B cell (primary cell): Measurements from ENCODE around the gene APCDD1. TPM values are rescaled to one million over a fixed set of nuclear protein-coding genes. Genes with fewer than 3 reads are reported as not detected.

ENCODE experiments used
- ATAC-seq: fragments of 200-7000 bp; cut with Tn5 transposase; one replicate; pipeline ENCODE4 v1.10.0; 2021; ENCODE audit warnings: low read depth, mild to moderate bottlenecking, moderate number of reproducible peaks, moderate library complexity
- CTCF ChIA-PET: fragments of 350-600 bp; sonication (Branson Sonifier 250); formaldehyde crosslinking; loops from one replicate; lab custom pipeline; 2021; ENCODE audit warnings: antibody characterized with exemption, inconsistent platforms; lab: Charles Lee
- POLR2A ChIA-PET: fragments of 350-600 bp; sonication (Branson Sonifier 250); formaldehyde crosslinking; loops from one replicate; lab custom pipeline; 2021; ENCODE audit warnings: antibody characterized with exemption; lab: Charles Lee
- DNase-seq: peaks from one replicate; pipeline ENCODE4 v3.0.0; 2013
- H2AFZ ChIP-seq: 2 replicates; pipeline ENCODE4 v1.6.1; 2012; ENCODE audit warnings: mild to moderate bottlenecking, low read depth, low read length; ENCODE audit not compliant: insufficient read depth, poor library complexity, severe bottlenecking
- H3K27ac ChIP-seq, 2 donors: 1 replicate in 1 of 2; 2 replicates in 1 of 2; pipeline ENCODE4 v1.5.1; 2012 to 2013; ENCODE audit warnings: low read length in 2 of 2, mild to moderate bottlenecking in 2 of 2, moderate library complexity in 1 of 2
- H3K27me3 ChIP-seq, 4 experiments: fragments of 200-600 bp in 1 of 4; sonication (generic) in 1 of 4; replicated peaks in 1 of 4; 1 replicate in 2 of 4; 2 replicates in 2 of 4; pipeline versions ENCODE4 v1.6.1 to v1.7.0; 2013 to 2016; ENCODE audit warnings: low read length in 3 of 4, mild to moderate bottlenecking in 2 of 4, mixed read lengths in 1 of 4, moderate library complexity in 1 of 4; ENCODE audit not compliant: insufficient read depth in 4 of 4, control insufficient read depth in 3 of 4; ENCODE audit errors: control extremely low read depth in 1 of 4
- H3K36me3 ChIP-seq, 2 experiments: replicated peaks in 1 of 2; 1 replicate in 1 of 2; 2 replicates in 1 of 2; pipeline versions ENCODE4 v1.6.1 to v1.7.1; 2013; ENCODE audit warnings: low read length in 1 of 2; ENCODE audit not compliant: insufficient read depth in 2 of 2, control insufficient read depth in 1 of 2; ENCODE audit errors: control extremely low read depth in 1 of 2, extremely low read depth in 1 of 2
- H3K4me1 ChIP-seq, 2 donors: fragments of 200-600 bp in 1 of 2; sonication (generic) in 1 of 2; 1 replicate in 1 of 2; 2 replicates in 1 of 2; pipeline versions ENCODE4 v1.5.1 to v1.6.1; 2013 to 2017; ENCODE audit warnings: low read length in 2 of 2; ENCODE audit not compliant: control insufficient read depth in 2 of 2, insufficient read depth in 2 of 2
- H3K4me2 ChIP-seq: replicated peaks from 2 replicates; pipeline ENCODE3; 2012; ENCODE audit warnings: mild to moderate bottlenecking, low read depth, low read length; ENCODE audit not compliant: poor library complexity, severe bottlenecking
- H3K4me3 ChIP-seq, 5 experiments: fragments of 200-600 bp in 1 of 5; sonication (generic) in 1 of 5; 1 replicate in 3 of 5; 2 replicates in 2 of 5; pipeline versions ENCODE4 v1.5.1 to v1.7.0; 2011 to 2016; ENCODE audit warnings: low read length in 4 of 5, mild to moderate bottlenecking in 4 of 5, low read depth in 2 of 5, control low read depth in 1 of 5, moderate library complexity in 1 of 5; ENCODE audit not compliant: insufficient read depth in 1 of 5; ENCODE audit errors: control extremely low read depth in 1 of 5, extremely low read depth in 1 of 5
- H3K79me2 ChIP-seq: fragments of 200-600 bp; sonication (generic); one replicate; pipeline ENCODE4 v1.6.0; 2016; ENCODE audit warnings: low read length; ENCODE audit not compliant: control insufficient read depth, insufficient read depth
- H3K9ac ChIP-seq: fragments of 200-600 bp; sonication (generic); 2 replicates; pipeline ENCODE4 v1.6.1; 2017; ENCODE audit warnings: mild to moderate bottlenecking, low read length, moderate library complexity
- H3K9me3 ChIP-seq, 3 donors: one replicate each; pipeline versions ENCODE4 v1.6.1 to v1.7.1; 2013; ENCODE audit warnings: low read length in 2 of 3; ENCODE audit not compliant: control insufficient read depth in 2 of 3, insufficient read depth in 1 of 3; ENCODE audit errors: control extremely low read depth in 1 of 3
- H4K20me1 ChIP-seq: 2 replicates; pipeline ENCODE4 v1.6.0; 2012; ENCODE audit warnings: mild to moderate bottlenecking, low read length; ENCODE audit not compliant: insufficient read depth, control insufficient read depth, poor library complexity, severe bottlenecking
- H3K27ac Mint-ChIP-seq: one replicate; pipeline ENCODE4 v1.8.0; 2021; ENCODE audit warnings: mixed read lengths
- H3K27me3 Mint-ChIP-seq: one replicate; pipeline ENCODE4 v1.8.0; 2021; ENCODE audit warnings: mixed read lengths
- H3K4me1 Mint-ChIP-seq: one replicate; pipeline ENCODE4 v1.8.0; 2021; ENCODE audit warnings: mixed read lengths
- H3K4me3 Mint-ChIP-seq: one replicate; pipeline ENCODE4 v1.8.0; 2021; ENCODE audit warnings: mixed read lengths
- H3K9me3 Mint-ChIP-seq: one replicate; pipeline ENCODE4 v1.8.0; 2022; ENCODE audit warnings: mixed read lengths; ENCODE audit not compliant: insufficient read depth
- EZH2 ChIP-seq: IDR thresholded peaks from 2 replicates; pipeline ENCODE4 v1.6.1; 2012; ENCODE audit warnings: borderline replicate concordance, low read depth, mild to moderate bottlenecking, moderate library complexity, low read length; ENCODE audit not compliant: insufficient read depth, poor library complexity, severe bottlenecking
- WGBS: methylation state at CpG from one replicate; pipeline ENCODE4 v1.1.5; 2013; ENCODE audit warnings: missing lambda C conversion rate; ENCODE audit not compliant: insufficient coverage; 5-methylcytosine and 5-hydroxymethylcytosine counted together
- intact Hi-C: fragments of 100-400 bp; cut with micrococcal nuclease; formaldehyde crosslinking; loops from one replicate; pipeline ENCODE4 v1.10.0; 2022
- polyA plus RNA-seq: library from polyadenylated mRNA; depleted of rRNA; stranded (reverse); fragments of >200 nt; gene quantifications from 2 replicates; pipeline ENCODE4 v1.2.3, GENCODE V29; 2012
- total RNA-seq, 2 donors: library from RNA; stranded (reverse); fragments of 120-200 nt in 1 of 2; gene quantifications; 1 replicate in 1 of 2; 2 replicates in 1 of 2; pipeline versions ENCODE4 v1.2.3 to v1.2.4, GENCODE V29; 2013 to 2022
- TF ChIP-seq, protein P1 (sequence below): fragments of 200-600 bp; IDR thresholded peaks from one replicate; pipeline ENCODE4 v1.8.0; 2022; ENCODE audit warnings: antibody characterized with exemption, mild to moderate bottlenecking

Gene APCDD1
- total and polyA plus RNA-seq, 2 donors (not counting 1 experiment from before 2014, with no cell fraction given): 1.0 to 1.1 TPM

DNA sequence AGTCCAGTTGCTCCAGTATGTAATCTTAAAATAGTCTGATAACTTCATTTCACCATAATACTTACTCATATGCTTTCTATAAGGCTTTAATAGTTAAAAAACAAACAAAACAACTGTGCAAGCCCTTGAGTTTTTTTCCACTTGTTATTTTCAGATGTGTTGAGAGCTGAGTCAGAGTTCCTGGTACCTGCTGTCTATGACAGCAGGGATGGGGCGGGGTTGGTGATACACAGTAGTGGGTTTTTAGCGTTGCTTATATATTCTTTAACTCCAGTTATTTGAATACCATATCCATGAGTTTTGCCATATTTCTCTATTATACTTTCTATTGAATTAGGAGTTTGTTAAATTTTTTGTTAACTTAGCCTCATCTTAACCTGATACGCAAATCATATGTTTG, 76.4 kb downstream of the APCDD1 start:
- Mint-ChIP-seq H3K4me3 (no peak overlapping the region), H3K9me3 (no peaks in the 10 kb centered on the region), H3K27ac (no peak overlapping the region), H3K4me1 (peaks cover 40% of the 10 kb centered on the region), H3K27me3 (no peaks in the 10 kb centered on the region)
- Histone ChIP-seq H3K4me3 (no peak overlapping the region), H3K4me2 (no peak overlapping the region), H3K27me3 (no peaks in the 10 kb centered on the region), H2AFZ (no peak overlapping the region), H3K79me2 (peaks cover 51% of the 10 kb centered on the region), H3K4me1 (peaks cover 14 to 30% of the 10 kb centered on the region in 2 donors), H3K36me3 (peaks cover 0 to 12% of the 10 kb centered on the region in 2 experiments), H3K27ac (no peak overlapping the region), H3K9me3 (no peaks in the 10 kb centered on the region), H3K9ac (no peak overlapping the region), H4K20me1 (peaks cover 39% of the 10 kb centered on the region)
- DNase-seq: no peak
- CTCF ChIA-PET: interaction anchor here (1.1 kb wide), 1 partner anchor 557 kb away, joined by 3 read pairs; no protein-coding TSS in a partner anchor
- TF ChIP-seq EZH2: no peak
- TF ChIP-seq, protein P1, sequence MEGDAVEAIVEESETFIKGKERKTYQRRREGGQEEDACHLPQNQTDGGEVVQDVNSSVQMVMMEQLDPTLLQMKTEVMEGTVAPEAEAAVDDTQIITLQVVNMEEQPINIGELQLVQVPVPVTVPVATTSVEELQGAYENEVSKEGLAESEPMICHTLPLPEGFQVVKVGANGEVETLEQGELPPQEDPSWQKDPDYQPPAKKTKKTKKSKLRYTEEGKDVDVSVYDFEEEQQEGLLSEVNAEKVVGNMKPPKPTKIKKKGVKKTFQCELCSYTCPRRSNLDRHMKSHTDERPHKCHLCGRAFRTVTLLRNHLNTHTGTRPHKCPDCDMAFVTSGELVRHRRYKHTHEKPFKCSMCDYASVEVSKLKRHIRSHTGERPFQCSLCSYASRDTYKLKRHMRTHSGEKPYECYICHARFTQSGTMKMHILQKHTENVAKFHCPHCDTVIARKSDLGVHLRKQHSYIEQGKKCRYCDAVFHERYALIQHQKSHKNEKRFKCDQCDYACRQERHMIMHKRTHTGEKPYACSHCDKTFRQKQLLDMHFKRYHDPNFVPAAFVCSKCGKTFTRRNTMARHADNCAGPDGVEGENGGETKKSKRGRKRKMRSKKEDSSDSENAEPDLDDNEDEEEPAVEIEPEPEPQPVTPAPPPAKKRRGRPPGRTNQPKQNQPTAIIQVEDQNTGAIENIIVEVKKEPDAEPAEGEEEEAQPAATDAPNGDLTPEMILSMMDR: no peak
- POLR2A ChIA-PET: no interaction called here
- intact Hi-C loops: no loop called here
- ATAC-seq: no peak
- no CpG with 5 or more reads among the region's 3 CpGs for WGBS

DNA sequence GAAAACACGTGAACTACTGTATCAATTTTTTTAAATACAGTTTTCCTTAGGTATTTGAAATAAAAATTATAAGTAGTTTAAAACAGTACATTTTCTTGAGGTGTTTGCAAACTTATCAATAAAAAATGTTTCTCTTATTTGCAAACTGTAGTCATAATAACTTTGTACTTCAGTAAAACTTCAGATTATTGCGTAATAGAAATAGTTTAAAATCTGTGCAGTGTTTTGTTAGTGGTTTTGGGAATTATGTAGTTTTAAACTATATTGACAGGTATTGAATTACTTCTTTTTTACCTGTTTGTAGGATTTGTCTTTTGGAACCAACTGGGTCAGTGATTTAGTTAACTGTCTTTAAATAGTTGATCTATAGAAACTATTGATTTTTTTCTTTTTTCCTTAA, 78.7 kb downstream of the APCDD1 start:
- H3K4me1 Mint-ChIP-seq: peaks cover 26% of the 10 kb centered on the region
- POLR2A ChIA-PET: no interaction called here

More for the DNA sequence above, 78.7 kb downstream of the APCDD1 start:
- peaks cover 34% of the 10 kb centered on the region for H3K79me2 ChIP-seq
- H3K4me3 Mint-ChIP-seq: no peak overlapping the region
- no peaks in the 10 kb centered on the region for H3K27me3 ChIP-seq
- peaks cover 31% of the 10 kb centered on the region for H4K20me1 ChIP-seq
- no peak for TF ChIP-seq EZH2
- TF ChIP-seq, protein P1: no peak
- H3K27ac ChIP-seq: no peak overlapping the region
- H3K4me1 ChIP-seq: peaks cover 7 to 12% of the 10 kb centered on the region in 2 donors
- CTCF ChIA-PET: no interaction called here
- H3K27ac Mint-ChIP-seq: no peak overlapping the region
- intact Hi-C loops: no loop called here
- no CpG with 5 or more reads among the region's 2 CpGs for WGBS
- H3K4me2 ChIP-seq: no peak overlapping the region
- no peak overlapping the region for H3K9ac ChIP-seq
- DNase-seq (no peak), ATAC-seq (no peak)
- no peaks in the 10 kb centered on the region for H3K9me3 Mint-ChIP-seq
- H2AFZ ChIP-seq: no peak overlapping the region
- no peaks in the 10 kb centered on the region for H3K9me3 ChIP-seq
- H3K27me3 Mint-ChIP-seq: no peaks in the 10 kb centered on the region
- H3K36me3 ChIP-seq: peaks cover 0 to 21% of the 10 kb centered on the region in 2 experiments
- H3K4me3 ChIP-seq: no peak overlapping the region
